Measurements from ENCODE around the gene HACD1. TPM values are rescaled to one million over a fixed set of nuclear protein-coding genes. Genes with fewer than 3 reads are reported as not detected.

HACD1 gene
- total RNA-seq, 2 donors from 2014 or later = 12.1 to 35.3 TPM

GRCh38 chr10:17655009-17655408 lies 37.8 kb upstream of the HACD1 start:
- no peak overlapping the region for H3K27ac ChIP-seq
- H3K9me3 ChIP-seq = no peaks in the 10 kb centered on the region
- WGBS = 99% methylated on average over 3 of the region's 3 CpGs
- TF ChIP-seq POLR2AphosphoS5 (IDR thresholded peaks at IDR 0.05) (no peak), POLR2A (IDR thresholded peaks at IDR 0.05) (no peak), CTCF (IDR thresholded peaks at IDR 0.05) (no peak)
- no peaks in the 10 kb centered on the region for H3K4me1 ChIP-seq (replicated peaks)
- no peak overlapping the region for H3K4me3 ChIP-seq
- H3K36me3 ChIP-seq = no peaks in the 10 kb centered on the region
- no peak for DNase-seq (ENCODE audit: low spot score)
- intact Hi-C loops (cut with DNase I) = no loop called here
- H3K27me3 ChIP-seq (replicated peaks; ENCODE audit: insufficient read depth) = no peaks in the 10 kb centered on the region

- TF ChIP-seq POLR2AphosphoS5 (IDR thresholded peaks at IDR 0.05) = no peak
- H3K4me3 ChIP-seq = no peak overlapping the region
- H3K9me3 ChIP-seq = no peaks in the 10 kb centered on the region
- no peaks in the 10 kb centered on the region for H3K4me1 ChIP-seq (replicated peaks)
- intact Hi-C loops (cut with DNase I) = no loop called here
- no peak overlapping the region for H3K27ac ChIP-seq
- no peaks in the 10 kb centered on the region for H3K27me3 ChIP-seq (replicated peaks; ENCODE audit: insufficient read depth)
- no peak for DNase-seq (ENCODE audit: low spot score)
- H3K36me3 ChIP-seq = no peaks in the 10 kb centered on the region
These were observed 35.4 kb upstream of the HACD1 start for GRCh38 chr10:17652585-17652984.

GRCh38 chr10:17651896-17652295 lies 34.7 kb upstream of the HACD1 start:
- no peak for TF ChIP-seq POLR2AphosphoS5 (IDR thresholded peaks at IDR 0.05)
- no peak for TF ChIP-seq POLR2A (IDR thresholded peaks at IDR 0.05)
- TF ChIP-seq CTCF (IDR thresholded peaks at IDR 0.05) = no peak
- no peaks in the 10 kb centered on the region for H3K4me1 ChIP-seq (replicated peaks)
- H3K27ac ChIP-seq = no peak overlapping the region
- no peaks in the 10 kb centered on the region for H3K9me3 ChIP-seq
- intact Hi-C loops (cut with DNase I) = no loop called here
- DNase-seq (ENCODE audit: low spot score) = no peak
- no peaks in the 10 kb centered on the region for H3K36me3 ChIP-seq
- no peaks in the 10 kb centered on the region for H3K27me3 ChIP-seq (replicated peaks; ENCODE audit: insufficient read depth)
- H3K4me3 ChIP-seq = no peak overlapping the region

GRCh38 chr10:17650416-17650815 lies 33.2 kb upstream of the HACD1 start:
- Histone ChIP-seq H3K27me3 (replicated peaks; ENCODE audit: insufficient read depth) (no peaks in the 10 kb centered on the region), H3K27ac (no peak overlapping the region), H3K4me3 (no peak overlapping the region), H3K4me1 (replicated peaks) (no peaks in the 10 kb centered on the region), H3K36me3 (no peaks in the 10 kb centered on the region), H3K9me3 (no peaks in the 10 kb centered on the region)
- intact Hi-C loops (cut with DNase I) = no loop called here
- 95% methylated on average over 8 of the region's 8 CpGs for WGBS
- DNase-seq (ENCODE audit: low spot score) = no peak
- TF ChIP-seq CTCF (IDR thresholded peaks at IDR 0.05) (no peak), POLR2AphosphoS5 (IDR thresholded peaks at IDR 0.05) (no peak), POLR2A (IDR thresholded peaks at IDR 0.05) (no peak)

GRCh38 chr10:17649836-17650235 lies 32.7 kb upstream of the HACD1 start:
- Histone ChIP-seq H3K4me3 (no peak overlapping the region), H3K27me3 (replicated peaks; ENCODE audit: insufficient read depth) (no peaks in the 10 kb centered on the region), H3K4me1 (replicated peaks) (no peaks in the 10 kb centered on the region), H3K27ac (no peak overlapping the region), H3K36me3 (no peaks in the 10 kb centered on the region), H3K9me3 (no peaks in the 10 kb centered on the region)
- DNase-seq (ENCODE audit: low spot score) = no peak
- no peak for TF ChIP-seq POLR2AphosphoS5 (IDR thresholded peaks at IDR 0.05)
- TF ChIP-seq CTCF (IDR thresholded peaks at IDR 0.05) = no peak
- no peak for TF ChIP-seq POLR2A (IDR thresholded peaks at IDR 0.05)
- WGBS = 89% methylated on average over 2 of the region's 2 CpGs
- intact Hi-C loops (cut with DNase I) = no loop called here

Data from prostate gland (tissue), 2 donors.